KMS-11 (cell line): ENCODE measurements around the gene BLVRA.
A peak's percentile ranks its signal among the peaks of the same experiment; 100 is the strongest.
"Not testable (repeated sequence)": the region's sequence is repeated elsewhere in the genome, so short reads cannot be mapped to it uniquely, and the experiment has no call there.

Source experiments
- H2AFZ ChIP-seq: fragments of 200-600 bp; sonication (generic); 2 replicates; pipeline ENCODE4 v1.6.1; 2016; ENCODE audit warnings: antibody characterized with exemption, mixed run types, low read depth
- H3K27ac ChIP-seq: fragments of 200-600 bp; sonication (generic); 2 replicates; pipeline ENCODE4 v1.6.1; 2016; ENCODE audit warnings: mild to moderate bottlenecking, mixed run types
- H3K27me3 ChIP-seq: fragments of 200-600 bp; sonication (generic); 2 replicates; pipeline ENCODE4 v1.6.1; 2017; ENCODE audit warnings: mild to moderate bottlenecking, low read depth, mixed run types, moderate library complexity; ENCODE audit not compliant: insufficient read depth
- H3K36me3 ChIP-seq: fragments of 200-600 bp; sonication (generic); 2 replicates; pipeline ENCODE4 v1.6.1; 2017; ENCODE audit warnings: mild to moderate bottlenecking, mixed run types; ENCODE audit not compliant: insufficient read depth
- H3K4me1 ChIP-seq: fragments of 200-600 bp; sonication (generic); 2 replicates; pipeline ENCODE4 v1.6.1; 2016; ENCODE audit warnings: mild to moderate bottlenecking, low read depth, mixed run types; ENCODE audit not compliant: poor library complexity, severe bottlenecking
- H3K4me2 ChIP-seq: fragments of 200-600 bp; sonication (generic); 2 replicates; pipeline ENCODE4 v1.7.0; 2016; ENCODE audit warnings: mild to moderate bottlenecking, mixed run types
- H3K4me3 ChIP-seq: fragments of 200-600 bp; sonication (generic); IDR thresholded peaks from 2 replicates; pipeline ENCODE4 v1.6.1; 2017; ENCODE audit warnings: low read depth, low read length, mixed read lengths; ENCODE audit not compliant: insufficient read depth
- H3K79me2 ChIP-seq: fragments of 200-600 bp; sonication (generic); 2 replicates; pipeline ENCODE4 v1.6.1; 2016; ENCODE audit warnings: low read depth, mixed run types; ENCODE audit not compliant: insufficient read depth
- H3K9ac ChIP-seq: fragments of 200-600 bp; sonication (generic); 2 replicates; pipeline ENCODE4 v1.6.1; 2016; ENCODE audit warnings: mild to moderate bottlenecking, mixed run types
- H4K20me1 ChIP-seq: fragments of 200-600 bp; sonication (generic); 2 replicates; pipeline ENCODE4 v1.6.1; 2016; ENCODE audit warnings: mild to moderate bottlenecking, mixed run types; ENCODE audit not compliant: insufficient read depth
- CTCF ChIP-seq: fragments of 200-600 bp; sonication (generic); conservative IDR thresholded peaks from 2 replicates; pipeline ENCODE4 v1.6.1; 2017; ENCODE audit warnings: low read depth, mild to moderate bottlenecking, antibody characterized with exemption, low read length, moderate library complexity, mixed read lengths

The BLVRA gene

GRCh38 chr7:43824963-43825362 is 66.5 kb downstream of the BLVRA start:
- H4K20me1 ChIP-seq: no peaks in the 10 kb centered on the region
- no peaks in the 10 kb centered on the region for H3K36me3 ChIP-seq
- no peak overlapping the region for H2AFZ ChIP-seq
- no peaks in the 10 kb centered on the region for H3K4me1 ChIP-seq
- no peaks in the 10 kb centered on the region for H3K79me2 ChIP-seq
- H3K27ac ChIP-seq: no peak overlapping the region
- H3K4me3 ChIP-seq: no peak overlapping the region
- no peak overlapping the region for H3K4me2 ChIP-seq
- TF ChIP-seq CTCF: no peak
- H3K27me3 ChIP-seq: no peaks in the 10 kb centered on the region
- no peak overlapping the region for H3K9ac ChIP-seq

- no peaks in the 10 kb centered on the region for H3K27me3 ChIP-seq
Observed at GRCh38 chr7:43825391-43825808, 66.9 kb downstream of the BLVRA start.

GRCh38 chr7:43830917-43831316 is 72.4 kb downstream of the BLVRA start:
- not testable (repeated sequence) for H3K79me2 ChIP-seq, H3K4me3 ChIP-seq, H3K9ac ChIP-seq, H3K4me2 ChIP-seq, H3K27me3 ChIP-seq, H3K36me3 ChIP-seq, H3K27ac ChIP-seq, H4K20me1 ChIP-seq, H2AFZ ChIP-seq
- peaks cover 12% of the 10 kb centered on the region for H3K4me1 ChIP-seq

More at GRCh38 chr7:43825391-43825808, 66.9 kb downstream of the BLVRA start:
- Histone ChIP-seq H2AFZ (no peak overlapping the region), H3K4me1 (no peaks in the 10 kb centered on the region), H3K27ac (no peak overlapping the region), H3K79me2 (no peaks in the 10 kb centered on the region), H3K9ac (no peak overlapping the region), H4K20me1 (no peaks in the 10 kb centered on the region), H3K4me2 (no peak overlapping the region), H3K36me3 (no peaks in the 10 kb centered on the region), H3K4me3 (no peak overlapping the region)
- no peak for TF ChIP-seq CTCF

- Histone ChIP-seq H2AFZ (peak overlapping the region; percentile 46), H3K9ac (no peak overlapping the region)
Observed at GRCh38 chr7:43834463-43835251, 76.2 kb downstream of the BLVRA start.

More at GRCh38 chr7:43834463-43835251, 76.2 kb downstream of the BLVRA start:
- TF ChIP-seq CTCF: no peak
- Histone ChIP-seq H3K4me2 (peak overlapping the region; percentile 33; the same call in 1 of the 2 replicates), H3K4me3 (no peak overlapping the region), H3K27ac (no peak overlapping the region), H3K4me1 (peaks cover 18% of the 10 kb centered on the region), H3K27me3 (no peaks in the 10 kb centered on the region), H4K20me1 (no peaks in the 10 kb centered on the region), H3K79me2 (no peaks in the 10 kb centered on the region), H3K36me3 (no peaks in the 10 kb centered on the region)
